Keratinocyte (primary cell): ENCODE measurements around the gene MAPK1.

Experiments
- EZH2 ChIP-seq: IDR thresholded peaks from one replicate; pipeline ENCODE4 v1.6.1; 2012; ENCODE audit warnings: inconsistent platforms, mild to moderate bottlenecking, low read length, moderate library complexity
- TF ChIP-seq, protein P1 (sequence below), 3 experiments: IDR thresholded peaks in 1 of 3; conservative IDR thresholded peaks in 1 of 3; optimal IDR thresholded peaks in 1 of 3; 2 replicates in 2 of 3; 3 replicates in 1 of 3; pipeline versions ENCODE3 to v1.5.1; 2011; ENCODE audit warnings: low read length in 3 of 3, mild to moderate bottlenecking in 3 of 3, moderate library complexity in 2 of 3, control low read depth in 1 of 3, inconsistent platforms in 1 of 3; ENCODE audit not compliant: insufficient read depth in 2 of 3; ENCODE audit errors: extremely low read depth in 1 of 3

DNA sequence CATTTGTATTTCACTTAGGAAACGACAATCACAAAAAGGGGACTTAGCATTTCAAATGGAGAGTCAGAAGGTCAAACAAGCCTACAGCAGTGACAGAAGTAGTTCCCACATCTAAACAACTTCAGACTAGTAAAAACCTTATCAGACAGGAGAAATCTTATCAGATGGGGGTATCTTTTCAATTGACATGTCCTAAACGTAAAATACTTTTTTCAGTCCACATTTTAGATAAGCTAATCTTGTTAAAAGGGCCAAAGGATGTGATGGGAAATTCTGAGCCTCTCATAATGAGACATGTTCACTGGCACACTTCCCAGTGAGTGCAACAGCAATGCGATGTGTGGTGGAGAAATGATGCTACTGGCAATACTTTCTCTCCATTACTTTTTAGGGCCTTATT, 2.4 kb downstream of the MAPK1 start:
- TF ChIP-seq, protein P1, sequence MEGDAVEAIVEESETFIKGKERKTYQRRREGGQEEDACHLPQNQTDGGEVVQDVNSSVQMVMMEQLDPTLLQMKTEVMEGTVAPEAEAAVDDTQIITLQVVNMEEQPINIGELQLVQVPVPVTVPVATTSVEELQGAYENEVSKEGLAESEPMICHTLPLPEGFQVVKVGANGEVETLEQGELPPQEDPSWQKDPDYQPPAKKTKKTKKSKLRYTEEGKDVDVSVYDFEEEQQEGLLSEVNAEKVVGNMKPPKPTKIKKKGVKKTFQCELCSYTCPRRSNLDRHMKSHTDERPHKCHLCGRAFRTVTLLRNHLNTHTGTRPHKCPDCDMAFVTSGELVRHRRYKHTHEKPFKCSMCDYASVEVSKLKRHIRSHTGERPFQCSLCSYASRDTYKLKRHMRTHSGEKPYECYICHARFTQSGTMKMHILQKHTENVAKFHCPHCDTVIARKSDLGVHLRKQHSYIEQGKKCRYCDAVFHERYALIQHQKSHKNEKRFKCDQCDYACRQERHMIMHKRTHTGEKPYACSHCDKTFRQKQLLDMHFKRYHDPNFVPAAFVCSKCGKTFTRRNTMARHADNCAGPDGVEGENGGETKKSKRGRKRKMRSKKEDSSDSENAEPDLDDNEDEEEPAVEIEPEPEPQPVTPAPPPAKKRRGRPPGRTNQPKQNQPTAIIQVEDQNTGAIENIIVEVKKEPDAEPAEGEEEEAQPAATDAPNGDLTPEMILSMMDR (optimal IDR thresholded peaks at IDR 0.05 in 1 of 3, IDR thresholded peaks at IDR 0.05 in 1 of 3, conservative IDR thresholded peaks at IDR 0.05 in 1 of 3; ENCODE audit: extremely low read depth in 1 of 3, insufficient read depth in 2 of 3, low read length in 3 of 3): no peak
- no peak for TF ChIP-seq EZH2
